Progenitor cell of endocrine pancreas (in vitro differentiated cells): ENCODE measurements around the gene PYM1. TPM values are rescaled to one million over a fixed set of nuclear protein-coding genes. Genes with fewer than 3 reads are reported as not detected.
A peak's percentile ranks its signal among the peaks of the same experiment; 100 is the strongest.
"Not testable (repeated sequence)": the region's sequence is repeated elsewhere in the genome, so short reads cannot be mapped to it uniquely, and the experiment has no call there.

ENCODE experiments used
- DNase-seq: peaks from one replicate; pipeline ENCODE4 v3.0.0; 2021; ENCODE audit warnings: low spot score; ENCODE audit not compliant: unreplicated experiment
- H3K27ac Mint-ChIP-seq: 2 replicates; pipeline ENCODE4 v1.8.0; 2021; ENCODE audit warnings: mild to moderate bottlenecking, moderate library complexity, mixed read lengths
- H3K27me3 Mint-ChIP-seq: 2 replicates; pipeline ENCODE4 v1.8.0; 2021; ENCODE audit warnings: mixed read lengths
- H3K36me3 Mint-ChIP-seq: 2 replicates; pipeline ENCODE4 v1.8.0; 2022; ENCODE audit warnings: mixed read lengths; ENCODE audit not compliant: insufficient read depth
- H3K4me1 Mint-ChIP-seq: 2 replicates; pipeline ENCODE4 v1.8.0; 2021; ENCODE audit warnings: low read depth, mixed read lengths
- H3K4me3 Mint-ChIP-seq: 2 replicates; pipeline ENCODE4 v1.8.0; 2021; ENCODE audit warnings: low read depth, mild to moderate bottlenecking, moderate library complexity, mixed read lengths
- H3K9me3 Mint-ChIP-seq: 2 replicates; pipeline ENCODE4 v1.8.0; 2021; ENCODE audit warnings: low read depth, mixed read lengths
- total RNA-seq: library from RNA; stranded (reverse); gene quantifications from 2 replicates; pipeline ENCODE4 v1.2.1, GENCODE V29; 2021
- TF ChIP-seq, protein P1 (sequence below): fragments of 200-600 bp; sonication (generic); IDR thresholded peaks from one replicate; pipeline ENCODE4 v1.5.0; 2021; ENCODE audit warnings: antibody characterized with exemption, mild to moderate bottlenecking; ENCODE audit not compliant: unreplicated experiment

PYM1 gene
- total RNA-seq, 1 donor from 2014 or later, result 42.8 TPM

DNA sequence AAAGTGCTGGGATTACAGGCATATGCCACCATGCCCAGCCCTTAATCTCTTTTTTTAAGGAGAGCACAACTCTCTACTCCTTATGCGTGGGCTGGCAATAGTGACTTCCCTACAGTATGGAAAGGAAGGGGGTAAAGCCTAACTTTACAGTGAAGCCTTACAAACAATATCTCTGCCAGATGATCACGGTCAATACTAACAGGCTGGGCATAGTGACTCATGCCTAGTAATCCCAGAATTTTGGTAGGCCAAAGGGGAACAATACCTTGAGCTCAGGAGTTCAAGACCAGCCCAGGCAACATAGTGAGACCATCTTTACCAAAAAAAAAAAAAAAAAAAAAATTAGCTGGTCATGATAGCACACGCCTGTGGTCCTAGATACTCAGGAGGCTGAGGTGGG, 5.6 kb downstream of the PYM1 start:
- Mint-ChIP-seq H3K27ac (no peak overlapping the region), H3K27me3 (no peaks in the 10 kb centered on the region), H3K36me3 (peaks cover 5% of the 10 kb centered on the region), H3K4me3 (no peak overlapping the region), H3K9me3 (no peaks in the 10 kb centered on the region), H3K4me1 (peaks cover 14% of the 10 kb centered on the region)
- no peak for DNase-seq
- TF ChIP-seq, protein P1, sequence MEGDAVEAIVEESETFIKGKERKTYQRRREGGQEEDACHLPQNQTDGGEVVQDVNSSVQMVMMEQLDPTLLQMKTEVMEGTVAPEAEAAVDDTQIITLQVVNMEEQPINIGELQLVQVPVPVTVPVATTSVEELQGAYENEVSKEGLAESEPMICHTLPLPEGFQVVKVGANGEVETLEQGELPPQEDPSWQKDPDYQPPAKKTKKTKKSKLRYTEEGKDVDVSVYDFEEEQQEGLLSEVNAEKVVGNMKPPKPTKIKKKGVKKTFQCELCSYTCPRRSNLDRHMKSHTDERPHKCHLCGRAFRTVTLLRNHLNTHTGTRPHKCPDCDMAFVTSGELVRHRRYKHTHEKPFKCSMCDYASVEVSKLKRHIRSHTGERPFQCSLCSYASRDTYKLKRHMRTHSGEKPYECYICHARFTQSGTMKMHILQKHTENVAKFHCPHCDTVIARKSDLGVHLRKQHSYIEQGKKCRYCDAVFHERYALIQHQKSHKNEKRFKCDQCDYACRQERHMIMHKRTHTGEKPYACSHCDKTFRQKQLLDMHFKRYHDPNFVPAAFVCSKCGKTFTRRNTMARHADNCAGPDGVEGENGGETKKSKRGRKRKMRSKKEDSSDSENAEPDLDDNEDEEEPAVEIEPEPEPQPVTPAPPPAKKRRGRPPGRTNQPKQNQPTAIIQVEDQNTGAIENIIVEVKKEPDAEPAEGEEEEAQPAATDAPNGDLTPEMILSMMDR, result no peak

GRCh38 chr12:55919032-55919431, 8.7 kb downstream of the PYM1 start:
- H3K27me3 Mint-ChIP-seq, DNase-seq, H3K9me3 Mint-ChIP-seq, H3K4me3 Mint-ChIP-seq, H3K27ac Mint-ChIP-seq, H3K36me3 Mint-ChIP-seq, H3K4me1 Mint-ChIP-seq: not testable (repeated sequence)

DNA sequence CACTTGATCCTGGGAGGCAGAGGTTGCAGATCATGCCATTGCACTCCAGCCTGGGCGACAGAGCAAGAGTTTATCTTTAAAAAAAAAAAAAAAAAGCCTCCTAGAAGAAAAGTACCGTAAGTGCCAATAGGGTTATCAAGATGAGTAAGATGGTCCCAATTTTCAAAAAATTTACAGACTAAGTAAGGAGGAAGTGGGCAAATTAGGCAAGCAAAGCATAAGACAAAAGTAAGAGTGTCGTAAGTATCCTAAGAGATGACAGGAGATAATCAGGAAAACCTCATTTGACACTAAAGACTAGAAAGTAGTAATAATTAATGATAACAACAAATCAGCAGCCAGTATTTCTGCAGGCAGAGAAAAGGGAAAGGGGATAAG, 12.2 kb downstream of the PYM1 start:
- Mint-ChIP-seq H3K36me3 (peaks cover 12% of the 10 kb centered on the region), H3K9me3 (no peaks in the 10 kb centered on the region), H3K4me3 (no peak overlapping the region), H3K4me1 (peaks cover 2% of the 10 kb centered on the region), H3K27ac (no peak overlapping the region), H3K27me3 (no peaks in the 10 kb centered on the region)
- TF ChIP-seq, protein P1, result no peak
- DNase-seq, result no peak

DNA sequence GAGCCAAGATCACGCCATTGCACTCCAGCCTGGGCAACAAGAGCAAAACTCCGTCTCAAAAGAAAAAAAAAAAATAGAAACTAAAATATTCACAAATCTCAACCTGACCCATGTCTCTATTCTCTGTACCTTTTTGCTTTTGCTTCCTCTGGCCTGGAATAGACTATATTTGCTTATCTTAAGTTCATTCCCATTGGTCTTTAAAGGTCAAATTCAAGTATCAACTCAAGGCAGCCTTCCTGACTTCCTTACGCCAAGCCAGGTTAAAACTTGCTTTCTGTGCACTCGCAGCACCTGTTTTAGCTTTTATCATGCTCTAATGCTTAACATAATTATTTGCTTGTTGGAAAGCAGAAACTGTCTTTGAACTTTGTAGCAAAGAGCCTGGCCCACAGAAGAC, 14.8 kb downstream of the PYM1 start:
- no peaks in the 10 kb centered on the region for H3K27me3 Mint-ChIP-seq

GRCh38 chr12:55909513-55909884, 18.2 kb downstream of the PYM1 start:
- Mint-ChIP-seq H3K27me3 (no peaks in the 10 kb centered on the region), H3K4me1 (peaks cover 13% of the 10 kb centered on the region), H3K4me3 (no peak overlapping the region), H3K36me3 (peaks cover 9% of the 10 kb centered on the region), H3K9me3 (no peaks in the 10 kb centered on the region), H3K27ac (peak overlapping the region; percentile 82)
- TF ChIP-seq, protein P1, result no peak
- DNase-seq, result no peak

More for the DNA sequence above, 14.8 kb downstream of the PYM1 start:
- TF ChIP-seq, protein P1, result no peak
- H3K36me3 Mint-ChIP-seq, result peaks cover 11% of the 10 kb centered on the region
- no peak for DNase-seq
- H3K9me3 Mint-ChIP-seq, result no peaks in the 10 kb centered on the region
- no peak overlapping the region for H3K4me3 Mint-ChIP-seq
- H3K4me1 Mint-ChIP-seq, result peaks cover 13% of the 10 kb centered on the region
- H3K27ac Mint-ChIP-seq, result no peak overlapping the region

- no peaks in the 10 kb centered on the region for H3K9me3 Mint-ChIP-seq
- H3K4me3 Mint-ChIP-seq, result no peak overlapping the region
- TF ChIP-seq, protein P1, result no peak
- peaks cover 7% of the 10 kb centered on the region for H3K36me3 Mint-ChIP-seq
- DNase-seq, result no peak
- no peaks in the 10 kb centered on the region for H3K27me3 Mint-ChIP-seq
- H3K4me1 Mint-ChIP-seq, result peaks cover 13% of the 10 kb centered on the region
- peak overlapping the region; percentile 82 for H3K27ac Mint-ChIP-seq
Observed at GRCh38 chr12:55908726-55909512, 18.8 kb downstream of the PYM1 start.
